ENCODE measurements around the gene PLCB2. TPM values are rescaled to one million over a fixed set of nuclear protein-coding genes. Genes with fewer than 3 reads are reported as not detected.

PLCB2 gene
- total RNA-seq, 2 experiments from 2014 or later = 65.3 to 70.7 TPM

- no peak for DNase-seq
- intact Hi-C loops (cut with micrococcal nuclease) = no loop called here
- Mint-ChIP-seq H3K27me3 (peaks cover 21% of the 10 kb centered on the region), H3K4me3 (no peak overlapping the region), H3K4me1 (ENCODE audit: low read depth) (peaks cover 3% of the 10 kb centered on the region), H3K27ac (no peak overlapping the region), H3K9me3 (no peaks in the 10 kb centered on the region), H3K36me3 (no peaks in the 10 kb centered on the region)
- CTCF ChIA-PET = interaction anchor here (0.6 kb wide), 1 partner anchor 32 kb away, joined by 3 read pairs; no protein-coding TSS in a partner anchor
- POLR2A ChIA-PET = no interaction called here
These were observed 65.5 kb downstream of the PLCB2 start for GRCh38 chr15:40242213-40242599.

- POLR2A ChIA-PET = no interaction called here
These were observed 66.2 kb downstream of the PLCB2 start for GRCh38 chr15:40241269-40242212.

DNA sequence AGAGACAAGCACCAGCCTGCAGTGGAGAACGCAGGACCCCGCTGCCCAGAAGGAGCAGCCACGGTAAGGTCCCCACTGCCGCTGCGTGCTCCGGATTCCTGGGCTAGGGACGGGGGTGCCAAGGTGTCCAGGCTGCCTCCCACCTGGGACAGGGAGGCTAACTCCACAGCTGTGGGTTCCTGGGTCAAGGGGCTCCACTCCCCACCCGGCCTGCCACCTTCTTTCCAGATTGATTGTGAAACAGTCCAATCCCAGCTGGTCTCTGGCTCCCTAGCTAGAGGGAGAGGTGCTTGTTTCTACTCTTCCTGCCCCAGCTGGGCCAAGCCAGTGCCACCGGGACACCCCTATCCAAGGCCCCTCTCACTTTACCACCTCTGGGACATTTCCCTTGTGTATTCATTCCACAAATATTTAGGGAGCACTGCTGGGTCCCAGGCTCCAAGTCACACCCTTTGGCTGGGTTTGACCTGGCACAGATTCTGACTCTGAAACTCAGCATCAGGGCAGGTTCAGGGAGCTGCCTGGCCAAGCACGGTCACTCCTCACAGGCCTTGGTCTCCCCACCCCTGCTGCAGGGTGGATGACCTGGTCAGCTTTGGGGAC, 67.0 kb downstream of the PLCB2 start:
- ChIA-PET CTCF (interaction anchor here (1.0 kb wide), 1 partner anchor 23 kb away, joined by 3 read pairs; no protein-coding TSS in a partner anchor), POLR2A (no interaction called here)
- intact Hi-C loops (cut with micrococcal nuclease) = no loop called here
- Mint-ChIP-seq H3K36me3 (no peaks in the 10 kb centered on the region), H3K4me1 (ENCODE audit: low read depth) (peaks cover 3% of the 10 kb centered on the region), H3K9me3 (no peaks in the 10 kb centered on the region), H3K27ac (no peak overlapping the region), H3K27me3 (peaks cover 21% of the 10 kb centered on the region), H3K4me3 (no peak overlapping the region)
- no peak for DNase-seq

More at GRCh38 chr15:40241269-40242212, 66.2 kb downstream of the PLCB2 start:
- Mint-ChIP-seq H3K36me3 (no peaks in the 10 kb centered on the region), H3K9me3 (no peaks in the 10 kb centered on the region), H3K27ac (no peak overlapping the region), H3K4me1 (ENCODE audit: low read depth) (peaks cover 3% of the 10 kb centered on the region), H3K27me3 (peaks cover 21% of the 10 kb centered on the region), H3K4me3 (no peak overlapping the region)
- intact Hi-C loops (cut with micrococcal nuclease) = no loop called here
- no peak for DNase-seq
- CTCF ChIA-PET = interaction anchor here (1.0 kb wide), 1 partner anchor 24 kb away, joined by 3 read pairs; no protein-coding TSS in a partner anchor

GRCh38 chr15:40239693-40240618, 67.8 kb downstream of the PLCB2 start:
- Mint-ChIP-seq H3K4me3 (peak overlapping the region; percentile 2), H3K4me1 (ENCODE audit: low read depth) (peaks cover 3% of the 10 kb centered on the region), H3K27ac (no peak overlapping the region), H3K36me3 (no peaks in the 10 kb centered on the region), H3K27me3 (peaks cover 21% of the 10 kb centered on the region), H3K9me3 (no peaks in the 10 kb centered on the region)
- CTCF ChIA-PET = interaction anchor here (1.2 to 3.1 kb wide), 4 partner anchors 23 to 136 kb away, joined by 3 to 25 read pairs (median 10); no protein-coding TSS in a partner anchor
- intact Hi-C loops (cut with micrococcal nuclease) = no loop called here
- DNase-seq = no peak
- POLR2A ChIA-PET = no interaction called here

DNA sequence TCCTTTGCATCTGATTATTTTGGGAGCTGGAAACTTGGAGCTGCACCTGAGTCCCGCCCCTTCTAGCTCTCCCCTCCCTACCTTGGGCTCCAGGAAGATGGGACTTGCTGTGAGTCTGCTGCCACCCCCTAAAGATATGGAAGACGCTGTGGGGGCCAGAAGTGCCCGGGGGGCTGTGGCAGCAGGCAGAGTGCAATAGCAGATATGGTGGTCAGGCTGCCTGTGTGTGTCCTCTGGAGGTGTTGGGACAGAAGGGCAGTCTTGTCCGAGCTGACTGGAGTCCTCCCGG, 68.4 kb downstream of the PLCB2 start:
- DNase-seq = no peak
- H3K36me3 Mint-ChIP-seq = no peaks in the 10 kb centered on the region
- ChIA-PET POLR2A (interaction anchor here (1.0 kb wide), 1 partner anchor 22 kb away, joined by 3 read pairs; no protein-coding TSS in a partner anchor), CTCF (interaction anchor here (1.0 to 3.1 kb wide), 5 partner anchors 21 to 135 kb away, joined by 3 to 25 read pairs (median 6); no protein-coding TSS in a partner anchor)
- peak overlapping the region; percentile 2 for H3K4me3 Mint-ChIP-seq
- intact Hi-C loops (cut with micrococcal nuclease) = no loop called here
- H3K27ac Mint-ChIP-seq = no peak overlapping the region
- H3K27me3 Mint-ChIP-seq = peaks cover 21% of the 10 kb centered on the region
- no peaks in the 10 kb centered on the region for H3K9me3 Mint-ChIP-seq
- peaks cover 3% of the 10 kb centered on the region for H3K4me1 Mint-ChIP-seq (ENCODE audit: low read depth)

- ChIA-PET CTCF (interaction anchor here (1.0 to 3.1 kb wide), 6 partner anchors 20 to 134 kb away, joined by 3 to 25 read pairs (median 5); partner anchors contain the start of gene ANKRD63), POLR2A (interaction anchor here (1.0 kb wide), 1 partner anchor 22 kb away, joined by 3 read pairs; no protein-coding TSS in a partner anchor)
- Mint-ChIP-seq H3K36me3 (no peaks in the 10 kb centered on the region), H3K27me3 (peaks cover 21% of the 10 kb centered on the region), H3K4me3 (peak within 1 kb of the TSS; percentile 2), H3K9me3 (no peaks in the 10 kb centered on the region), H3K4me1 (ENCODE audit: low read depth) (peaks cover 3% of the 10 kb centered on the region), H3K27ac (no peak within 1 kb of the TSS)
- intact Hi-C loops (cut with micrococcal nuclease) = no loop called here
- peak; percentile 63 for DNase-seq
These were observed 69.0 kb downstream of the PLCB2 start, which contains the start of gene PAK6 for GRCh38 chr15:40238532-40239403. Gene PAK6 (plus strand): TSS chr15:40239063. CDS start chr15:40264786, 25,723 bp downstream.

Other genes starting within 250 kb of the PLCB2 start
- gene BMF, start 199.1 kb downstream of the PLCB2 start, total RNA-seq = 1 to 10 TPM; 6.9 to 7.3 TPM
- 10 to 100 TPM; 88.8 to 96.1 TPM for gene BUB1B, start 146.9 kb downstream of the PLCB2 start, total RNA-seq
- under 1 TPM; 0.69 to 0.73 TPM for gene PAK6, start 68.9 kb downstream of the PLCB2 start, total RNA-seq
- gene ANKRD63, start 24.9 kb downstream of the PLCB2 start, total RNA-seq = not detected
- gene INAFM2, start 15.8 kb upstream of the PLCB2 start, total RNA-seq = 1 to 10 TPM; 6.7 to 7.4 TPM
- 1 to 10 TPM in 1 of 2 experiments, under 1 TPM in 1; 0.53 to 1.6 TPM for gene CCDC9B, start 33.0 kb upstream of the PLCB2 start, total RNA-seq
- not detected for gene PHGR1, start 43.1 kb upstream of the PLCB2 start, total RNA-seq
- gene DISP2, start 50.3 kb upstream of the PLCB2 start, total RNA-seq = under 1 TPM; 0.02 to 0.05 TPM
- 10 to 100 TPM; 59.8 to 61.5 TPM for gene KNSTRN, start 74.8 kb upstream of the PLCB2 start, total RNA-seq
- gene IVD, start 97.9 kb upstream of the PLCB2 start, total RNA-seq = 10 to 100 TPM; 37.3 to 38.7 TPM
- 10 to 100 TPM; 18.8 to 19.5 TPM for gene BAHD1, start 133.0 kb upstream of the PLCB2 start, total RNA-seq
- 1 to 10 TPM; 8.2 to 8.7 TPM for gene CHST14, start 163.0 kb upstream of the PLCB2 start, total RNA-seq